ENCODE measurements around the gene SPPL2B.

Gene SPPL2B

DNA sequence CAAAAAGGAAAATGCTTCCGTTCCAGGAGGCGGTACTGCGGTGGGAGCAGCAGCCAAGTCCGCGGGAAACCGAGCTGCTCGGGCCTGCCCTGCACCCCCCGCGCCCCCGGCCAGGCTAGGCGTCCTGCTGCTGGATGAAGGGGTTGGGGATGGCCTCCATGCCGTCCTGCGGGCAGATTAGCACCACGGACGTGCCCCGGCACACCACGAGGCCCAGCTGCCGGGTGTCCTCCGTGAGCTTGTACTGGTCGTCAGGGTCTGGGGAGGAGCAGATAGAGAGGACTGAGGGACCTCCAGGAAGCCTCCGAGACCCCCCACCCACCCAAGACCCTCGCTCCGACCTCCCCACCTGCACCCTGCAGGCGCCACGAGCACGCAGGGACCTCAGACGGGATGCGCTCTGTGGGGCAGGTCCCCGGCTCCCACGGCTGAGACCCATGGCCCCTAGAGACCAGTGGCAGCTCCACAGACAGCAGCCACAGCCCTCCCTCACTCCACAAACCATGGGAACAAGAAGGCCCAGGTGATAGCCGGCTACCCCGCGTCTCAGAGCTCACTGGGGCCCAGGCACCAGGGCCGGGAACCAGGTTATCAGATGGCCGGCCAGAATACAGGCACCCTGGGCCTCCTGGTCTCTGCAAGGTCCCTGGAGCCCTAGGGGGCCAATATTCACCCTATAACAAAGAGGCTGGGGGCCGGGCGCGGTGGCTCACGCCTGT, 6.8 kb upstream of the SPPL2B start:
- POLR2A ChIA-PET (ENCODE audit: low non-redundant PET) = no interaction called here
- no peak for DNase-seq (ENCODE audit: low spot score)
- CTCF ChIA-PET = interaction anchor here (0.5 kb wide), 1 partner anchor 32 kb away, joined by 6 read pairs; no protein-coding TSS in a partner anchor
- no peak for TF ChIP-seq CTCF (conservative IDR thresholded peaks at IDR 0.05; ENCODE audit: low read depth)
- H3K27ac ChIP-seq = no peak overlapping the region

GRCh38 chr19:2323707-2324106, 4.8 kb upstream of the SPPL2B start:
- no peak for DNase-seq (ENCODE audit: low spot score)
- TF ChIP-seq CTCF (conservative IDR thresholded peaks at IDR 0.05; ENCODE audit: low read depth) = no peak
- H3K27ac ChIP-seq = no peak overlapping the region
- CTCF ChIA-PET = no interaction called here
- POLR2A ChIA-PET (ENCODE audit: low non-redundant PET) = no interaction called here

DNA sequence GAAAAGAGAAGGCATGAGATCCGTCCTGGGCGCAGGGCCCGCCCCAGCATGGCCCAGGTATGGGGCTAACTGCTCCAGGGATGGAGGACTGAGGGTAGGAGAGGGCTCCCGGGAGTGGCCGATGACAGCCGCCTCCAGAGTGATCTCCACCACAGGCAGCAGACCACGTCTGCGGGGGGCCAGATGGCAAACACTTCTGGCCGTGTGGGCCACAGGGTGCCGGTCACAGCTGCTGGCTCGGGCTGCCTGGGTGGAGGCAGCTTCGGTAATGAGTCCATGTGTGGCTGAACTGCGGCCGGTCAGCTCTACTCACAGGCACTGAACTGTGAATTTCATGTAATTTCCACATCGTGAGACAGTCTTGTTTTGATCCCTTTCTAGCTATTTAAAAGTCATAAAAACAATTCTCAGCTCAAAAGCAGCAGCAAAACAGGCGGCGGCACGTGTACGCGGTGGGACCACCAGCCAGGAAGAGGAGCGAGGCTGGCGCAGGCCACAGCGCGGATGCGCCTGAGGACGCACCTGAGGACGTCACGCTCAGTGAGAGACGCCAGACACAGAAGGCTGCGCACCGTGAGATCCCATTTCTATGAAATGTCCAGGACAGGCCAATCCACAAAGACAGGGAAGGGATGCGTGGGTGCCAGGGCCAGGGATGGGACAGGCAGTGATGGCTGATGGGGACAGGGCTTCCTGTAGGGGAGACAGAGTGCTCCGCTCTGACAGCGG, 4.1 kb upstream of the SPPL2B start:
- ChIA-PET POLR2A (ENCODE audit: low non-redundant PET) (no interaction called here), CTCF (no interaction called here)
- TF ChIP-seq CTCF (conservative IDR thresholded peaks at IDR 0.05; ENCODE audit: low read depth) = no peak
- no peak for DNase-seq (ENCODE audit: low spot score)
- H3K27ac ChIP-seq = peak overlapping the region; percentile 7; the same call in 1 of the 2 replicates

DNA sequence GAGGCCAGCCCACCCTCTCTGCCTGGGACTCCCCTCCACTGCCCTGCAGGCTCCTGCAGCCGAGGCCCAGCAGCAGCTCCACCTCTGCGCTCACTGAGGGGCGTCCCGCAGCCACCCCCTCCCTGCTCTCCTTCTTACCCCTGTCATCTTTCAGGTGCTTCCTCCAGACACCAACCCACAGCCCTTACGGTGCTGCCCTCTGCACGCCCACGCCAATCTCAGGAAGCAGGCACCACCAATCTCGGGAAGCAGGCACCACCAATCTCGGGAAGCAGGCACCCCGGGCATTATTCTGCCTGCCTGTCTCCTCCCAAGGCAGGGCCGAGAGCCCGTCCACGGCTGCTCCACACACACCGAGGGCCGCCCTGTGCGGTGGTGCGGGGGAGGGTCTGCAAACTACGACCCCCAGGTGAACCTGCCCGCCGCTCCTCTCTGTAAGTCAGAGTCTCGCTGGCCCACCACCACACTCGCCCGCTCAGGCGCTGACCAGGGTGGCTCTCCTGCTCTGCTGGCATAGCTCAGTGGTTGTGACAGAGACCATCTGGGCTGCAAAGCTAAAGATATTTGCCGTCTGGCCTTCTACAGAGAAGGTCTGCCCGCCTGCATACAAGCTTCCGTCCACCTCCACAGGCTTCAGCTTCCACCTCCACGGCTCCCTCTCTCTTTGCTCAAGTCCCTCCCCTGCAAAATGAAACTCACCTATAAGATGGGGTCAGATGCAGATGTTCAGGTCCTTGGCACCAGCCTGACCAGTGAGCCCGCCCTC, 3.0 kb upstream of the SPPL2B start:
- ChIA-PET POLR2A (ENCODE audit: low non-redundant PET) (interaction anchor here (0.6 kb wide), 1 partner anchor 19 kb away, joined by 3 read pairs; no protein-coding TSS in a partner anchor), CTCF (interaction anchor here (0.6 kb wide), 1 partner anchor 228 kb away, joined by 5 read pairs; no protein-coding TSS in a partner anchor)
- DNase-seq (ENCODE audit: low spot score) = no peak
- no peak for TF ChIP-seq CTCF (conservative IDR thresholded peaks at IDR 0.05; ENCODE audit: low read depth)
- H3K27ac ChIP-seq = peak overlapping the region; percentile 11

- POLR2A ChIA-PET (ENCODE audit: low non-redundant PET) = no interaction called here
- DNase-seq (ENCODE audit: low spot score) = no peak
- H3K27ac ChIP-seq = peak overlapping the region; percentile 84
- no peak for TF ChIP-seq CTCF (conservative IDR thresholded peaks at IDR 0.05; ENCODE audit: low read depth)
- CTCF ChIA-PET = no interaction called here
Observed at GRCh38 chr19:2326699-2327360, 1.7 kb upstream of the SPPL2B start.

All from RWPE1 (cell line).